Measurements from ENCODE around the gene CISD1. TPM values are rescaled to one million over a fixed set of nuclear protein-coding genes. Genes with fewer than 3 reads are reported as not detected.

CISD1 gene
- total RNA-seq, 2 experiments from 2014 or later: 1.5 to 2.0 TPM

- CTCF ChIA-PET: no interaction called here
- Histone ChIP-seq H3K4me3 (ENCODE audit: low read length) (no peak overlapping the region), H3K9me3 (ENCODE audit: control insufficient read depth in 1 of 2, insufficient read depth in 1 of 2, low read length in 2 of 2) (no peaks in the 10 kb centered on the region), H3K27me3 (ENCODE audit: control insufficient read depth in 1 of 2, insufficient read depth in 2 of 2, low read length in 2 of 2) (no peaks in the 10 kb centered on the region), H3K27ac (ENCODE audit: low read depth in 1 of 2, low read length in 2 of 2) (no peak overlapping the region), H3K36me3 (ENCODE audit: insufficient read depth, low read length) (no peaks in the 10 kb centered on the region), H3K4me1 (ENCODE audit: insufficient read depth, low read length) (peaks cover 21% of the 10 kb centered on the region)
- peak in 1 of 14 experiments; percentile 4 for DNase-seq
- POLR2A ChIA-PET: no interaction called here
- intact Hi-C loops (cut with DNase I, micrococcal nuclease): loop anchor here (5.0 to 10.0 kb wide), 2 partner anchors 52 to 1640 kb away; partner anchors contain the start of gene CCDC6 (in 1 of the 2)
- no peak for ATAC-seq (ENCODE audit: poor library complexity)
- H3K4me3 Mint-ChIP-seq: peak overlapping the region; percentile 93
- H3K9me3 Mint-ChIP-seq: no peaks in the 10 kb centered on the region
- no peak for TF ChIP-seq CTCF (IDR thresholded peaks at IDR 0.05)
- H3K27ac Mint-ChIP-seq: peak overlapping the region; percentile 91
- peaks cover 23% of the 10 kb centered on the region for H3K36me3 Mint-ChIP-seq (ENCODE audit: low read depth)
- no peaks in the 10 kb centered on the region for H3K27me3 Mint-ChIP-seq
- H3K4me1 Mint-ChIP-seq (ENCODE audit: low read depth): peaks cover 66% of the 10 kb centered on the region
Measured at GRCh38 chr10:58264780-58265179, 4.2 kb upstream of the CISD1 start.

DNA sequence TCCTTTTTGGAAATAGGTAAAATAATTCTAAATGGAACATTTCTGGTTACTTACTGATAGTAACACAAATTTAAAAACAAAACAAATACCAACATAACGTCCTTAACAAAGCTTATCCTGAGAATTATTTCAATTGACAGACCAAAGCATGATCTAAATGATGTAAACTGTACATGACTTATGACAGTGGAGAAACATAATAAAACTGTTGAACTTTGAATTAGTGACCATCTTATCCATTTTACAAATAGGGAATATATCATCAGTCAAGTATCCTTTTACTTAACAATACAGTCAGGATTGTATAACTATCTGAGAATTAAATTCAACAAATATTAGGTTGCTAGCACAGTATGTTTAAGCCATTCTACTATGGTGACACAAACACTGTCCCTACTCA, 3.7 kb upstream of the CISD1 start:
- Mint-ChIP-seq H3K27me3 (no peaks in the 10 kb centered on the region), H3K4me1 (ENCODE audit: low read depth) (peaks cover 61% of the 10 kb centered on the region), H3K36me3 (ENCODE audit: low read depth) (peaks cover 23% of the 10 kb centered on the region), H3K27ac (peak overlapping the region; percentile 91), H3K9me3 (no peaks in the 10 kb centered on the region), H3K4me3 (peak overlapping the region; percentile 93)
- intact Hi-C loops (cut with DNase I, micrococcal nuclease): loop anchor here (5.0 to 10.0 kb wide), 2 partner anchors 53 to 1640 kb away; partner anchors contain the start of gene CCDC6 (in 1 of the 2)
- Histone ChIP-seq H3K27me3 (ENCODE audit: control insufficient read depth in 1 of 2, insufficient read depth in 2 of 2, low read length in 2 of 2) (no peaks in the 10 kb centered on the region), H3K36me3 (ENCODE audit: insufficient read depth, low read length) (no peaks in the 10 kb centered on the region), H3K27ac (ENCODE audit: low read depth in 1 of 2, low read length in 2 of 2) (no peak overlapping the region), H3K4me1 (ENCODE audit: insufficient read depth, low read length) (peaks cover 22% of the 10 kb centered on the region), H3K9me3 (ENCODE audit: control insufficient read depth in 1 of 2, insufficient read depth in 1 of 2, low read length in 2 of 2) (no peaks in the 10 kb centered on the region), H3K4me3 (ENCODE audit: low read length) (no peak overlapping the region)
- TF ChIP-seq CTCF (IDR thresholded peaks at IDR 0.05): no peak
- no peak for DNase-seq
- POLR2A ChIA-PET: no interaction called here
- ATAC-seq (ENCODE audit: poor library complexity): no peak
- CTCF ChIA-PET: interaction anchor here (0.6 kb wide), 1 partner anchor 22 kb away, joined by 3 read pairs; no protein-coding TSS in a partner anchor

GRCh38 chr10:58266003-58266825, 2.7 kb upstream of the CISD1 start:
- ChIA-PET POLR2A (interaction anchor here (4.5 kb wide), 1 partner anchor 119 kb away, joined by 78 read pairs; the partner anchor contains the start of gene TFAM), CTCF (no interaction called here)
- Histone ChIP-seq H3K4me1 (ENCODE audit: insufficient read depth, low read length) (peaks cover 22% of the 10 kb centered on the region), H3K27me3 (ENCODE audit: control insufficient read depth in 1 of 2, insufficient read depth in 2 of 2, low read length in 2 of 2) (no peaks in the 10 kb centered on the region), H3K36me3 (ENCODE audit: insufficient read depth, low read length) (no peaks in the 10 kb centered on the region), H3K4me3 (ENCODE audit: low read length) (peak overlapping the region; percentile 87), H3K27ac (ENCODE audit: low read depth in 1 of 2, low read length in 2 of 2) (peak overlapping the region; percentile 74 to 81), H3K9me3 (ENCODE audit: control insufficient read depth in 1 of 2, insufficient read depth in 1 of 2, low read length in 2 of 2) (no peaks in the 10 kb centered on the region)
- ATAC-seq (ENCODE audit: poor library complexity) (peak; percentile 28), DNase-seq (peak in 4 of 14 experiments; percentile 28 to 76 (median 70))
- peak overlapping the region; percentile 93 for H3K4me3 Mint-ChIP-seq
- no peaks in the 10 kb centered on the region for H3K9me3 Mint-ChIP-seq
- peaks cover 23% of the 10 kb centered on the region for H3K36me3 Mint-ChIP-seq (ENCODE audit: low read depth)
- H3K27ac Mint-ChIP-seq: peak overlapping the region; percentile 91
- intact Hi-C loops (cut with DNase I, micrococcal nuclease): loop anchor here (2.0 to 10.0 kb wide), 4 partner anchors 54 to 1639 kb away; partner anchors contain the start of gene CCDC6 (in 1 of the 2)
- H3K4me1 Mint-ChIP-seq (ENCODE audit: low read depth): peaks cover 58% of the 10 kb centered on the region
- H3K27me3 Mint-ChIP-seq: no peaks in the 10 kb centered on the region
- TF ChIP-seq CTCF (IDR thresholded peaks at IDR 0.05): no peak
